Chondrocyte (in vitro differentiated cells): ENCODE data around the gene HMX1. TPM values are rescaled to one million over a fixed set of nuclear protein-coding genes. Genes with fewer than 3 reads are reported as not detected.

Experiments used
- DNase-seq: peaks from one replicate; pipeline ENCODE4 v3.0.0; 2021; ENCODE audit warnings: mixed read lengths, low spot score
- H3K27ac Mint-ChIP-seq: one replicate; pipeline ENCODE4 v1.8.0; 2021; ENCODE audit warnings: mild to moderate bottlenecking, moderate library complexity, mixed read lengths; ENCODE audit not compliant: unreplicated experiment
- H3K27me3 Mint-ChIP-seq: 2 replicates; pipeline ENCODE4 v1.8.0; 2021; ENCODE audit warnings: low read depth, mixed read lengths
- H3K36me3 Mint-ChIP-seq: 2 replicates; pipeline ENCODE4 v1.8.0; 2021; ENCODE audit warnings: low read depth, mixed read lengths
- H3K4me1 Mint-ChIP-seq: 2 replicates; pipeline ENCODE4 v1.8.0; 2021; ENCODE audit warnings: low read depth, mild to moderate bottlenecking, mixed read lengths
- H3K4me3 Mint-ChIP-seq: one replicate; pipeline ENCODE4 v1.8.0; 2021; ENCODE audit warnings: mild to moderate bottlenecking, moderate library complexity, mixed read lengths; ENCODE audit not compliant: unreplicated experiment
- H3K9me3 Mint-ChIP-seq: 2 replicates; pipeline ENCODE4 v1.8.0; 2021; ENCODE audit warnings: low read depth, mixed read lengths
- total RNA-seq: library from RNA; stranded (reverse); gene quantifications from 3 replicates; pipeline ENCODE4 v1.2.1, GENCODE V29; 2021
- TF ChIP-seq, protein P1 (sequence below): fragments of 200-600 bp; sonication (generic); IDR thresholded peaks from 2 replicates; pipeline ENCODE4 v1.5.0; 2021; ENCODE audit warnings: antibody characterized with exemption, mild to moderate bottlenecking, moderate library complexity

The HMX1 gene
- total RNA-seq, 1 donor from 2014 or later = not detected

DNA sequence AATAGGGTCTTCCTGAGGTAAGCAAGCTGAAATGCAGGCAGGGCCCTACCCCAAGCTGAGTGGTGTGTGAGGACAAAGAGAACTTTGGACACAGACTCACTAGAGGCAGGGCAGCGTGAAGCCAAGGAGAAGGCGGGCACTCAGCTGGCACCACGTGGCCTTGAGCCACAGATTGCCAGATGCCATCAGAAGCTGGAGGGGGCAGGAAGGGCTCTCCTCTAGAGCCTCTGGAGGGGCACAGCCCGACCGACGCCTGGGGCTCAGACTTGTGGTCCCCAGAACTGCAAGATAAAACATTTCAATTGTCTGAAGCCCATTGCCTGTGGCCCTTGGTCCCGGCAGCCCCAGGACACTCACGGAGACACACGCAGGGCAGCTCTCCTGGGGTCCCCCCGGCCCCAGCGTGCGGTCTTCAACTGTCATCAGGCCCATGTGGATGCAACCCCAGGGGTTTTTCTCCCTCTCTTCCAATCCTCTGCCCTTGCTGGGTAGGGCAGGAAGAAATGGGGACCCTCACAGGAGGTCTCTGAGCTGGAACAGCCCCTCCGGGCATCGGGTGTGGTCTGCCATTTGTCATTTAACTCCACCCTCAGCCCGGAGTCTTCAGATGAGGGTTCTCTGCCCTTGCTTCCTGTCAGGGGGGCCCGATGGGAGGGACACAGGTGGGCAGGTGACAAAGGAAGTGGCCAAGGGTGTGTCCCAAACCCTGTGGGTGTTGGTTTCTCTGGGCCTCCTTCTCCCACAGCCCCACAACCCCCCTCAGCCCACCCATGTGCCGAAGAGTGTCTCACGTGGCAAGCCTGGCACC, 22.2 kb downstream of the HMX1 start:
- no peak overlapping the region for H3K27ac Mint-ChIP-seq
- DNase-seq = peak; percentile 58
- peaks cover 4% of the 10 kb centered on the region for H3K36me3 Mint-ChIP-seq
- H3K27me3 Mint-ChIP-seq = peaks cover 39% of the 10 kb centered on the region
- H3K4me1 Mint-ChIP-seq = peaks cover under 1% of the 10 kb centered on the region
- H3K4me3 Mint-ChIP-seq = no peak overlapping the region
- H3K9me3 Mint-ChIP-seq = no peaks in the 10 kb centered on the region
- TF ChIP-seq, protein P1, sequence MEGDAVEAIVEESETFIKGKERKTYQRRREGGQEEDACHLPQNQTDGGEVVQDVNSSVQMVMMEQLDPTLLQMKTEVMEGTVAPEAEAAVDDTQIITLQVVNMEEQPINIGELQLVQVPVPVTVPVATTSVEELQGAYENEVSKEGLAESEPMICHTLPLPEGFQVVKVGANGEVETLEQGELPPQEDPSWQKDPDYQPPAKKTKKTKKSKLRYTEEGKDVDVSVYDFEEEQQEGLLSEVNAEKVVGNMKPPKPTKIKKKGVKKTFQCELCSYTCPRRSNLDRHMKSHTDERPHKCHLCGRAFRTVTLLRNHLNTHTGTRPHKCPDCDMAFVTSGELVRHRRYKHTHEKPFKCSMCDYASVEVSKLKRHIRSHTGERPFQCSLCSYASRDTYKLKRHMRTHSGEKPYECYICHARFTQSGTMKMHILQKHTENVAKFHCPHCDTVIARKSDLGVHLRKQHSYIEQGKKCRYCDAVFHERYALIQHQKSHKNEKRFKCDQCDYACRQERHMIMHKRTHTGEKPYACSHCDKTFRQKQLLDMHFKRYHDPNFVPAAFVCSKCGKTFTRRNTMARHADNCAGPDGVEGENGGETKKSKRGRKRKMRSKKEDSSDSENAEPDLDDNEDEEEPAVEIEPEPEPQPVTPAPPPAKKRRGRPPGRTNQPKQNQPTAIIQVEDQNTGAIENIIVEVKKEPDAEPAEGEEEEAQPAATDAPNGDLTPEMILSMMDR = no peak

DNA sequence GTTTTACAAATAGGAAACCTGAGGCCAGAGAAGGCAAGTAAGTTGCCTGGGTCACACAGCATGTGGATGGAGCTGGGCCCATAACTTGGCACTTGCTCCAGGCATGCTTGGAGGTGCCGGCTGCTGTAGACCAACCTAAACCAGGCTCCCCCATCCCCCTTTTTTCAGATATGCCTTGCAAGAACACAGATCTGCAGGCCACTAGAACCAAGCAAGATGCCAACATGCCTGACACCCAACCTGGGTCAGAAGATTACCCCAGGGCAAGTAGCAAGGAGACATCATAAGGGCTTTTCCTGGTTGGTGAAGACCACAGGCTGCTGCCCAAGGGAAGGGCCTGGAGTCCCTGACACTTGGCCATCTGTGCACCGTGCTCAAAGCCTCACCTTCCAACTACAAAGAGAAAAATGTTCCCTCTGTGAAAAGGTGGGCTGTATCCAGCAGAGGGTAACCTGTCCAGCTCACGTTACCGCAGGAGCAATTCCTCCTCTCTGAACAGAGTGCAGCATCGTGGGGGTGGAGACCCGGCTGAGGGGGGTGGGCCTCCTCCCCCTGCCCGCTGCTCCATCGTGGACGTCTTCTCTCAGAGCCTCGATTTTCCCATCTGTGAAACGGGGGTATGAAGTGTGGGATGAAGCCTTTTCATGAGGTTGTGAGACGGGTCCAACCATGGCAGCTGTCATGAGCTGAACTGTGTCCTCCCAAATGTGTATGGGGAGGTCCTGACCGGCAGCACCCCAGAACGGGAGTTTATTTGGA, 23.0 kb downstream of the HMX1 start:
- H3K4me3 Mint-ChIP-seq = no peak overlapping the region
- peaks cover 3% of the 10 kb centered on the region for H3K9me3 Mint-ChIP-seq
- peaks cover 37% of the 10 kb centered on the region for H3K27me3 Mint-ChIP-seq
- peaks cover 6% of the 10 kb centered on the region for H3K36me3 Mint-ChIP-seq
- DNase-seq = peak; percentile 60
- H3K4me1 Mint-ChIP-seq = no peaks in the 10 kb centered on the region
- TF ChIP-seq, protein P1 = no peak
- H3K27ac Mint-ChIP-seq = no peak overlapping the region

DNA sequence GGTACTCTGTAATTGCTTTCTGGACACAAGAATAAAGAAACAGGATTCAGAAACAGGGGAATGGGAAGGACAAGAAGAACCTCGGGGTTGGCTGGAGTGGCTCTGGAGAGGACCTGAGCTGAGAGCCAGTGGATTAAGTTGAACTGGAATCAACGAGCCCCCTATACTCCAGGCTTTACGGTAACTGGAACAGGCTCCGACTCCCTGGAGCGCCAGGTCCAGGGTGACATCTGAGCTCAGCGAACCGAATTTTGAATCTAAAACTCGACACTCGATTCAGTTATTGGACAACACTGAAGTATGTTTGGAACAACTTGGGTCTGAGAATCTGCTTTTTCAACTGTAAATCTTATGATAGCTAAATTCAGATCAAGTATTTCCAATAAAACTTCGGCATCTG, 23.9 kb downstream of the HMX1 start:
- peak; percentile 20 for DNase-seq
- TF ChIP-seq, protein P1 = no peak
- peaks cover 10% of the 10 kb centered on the region for H3K9me3 Mint-ChIP-seq
- H3K4me3 Mint-ChIP-seq = no peak overlapping the region
- no peak overlapping the region for H3K27ac Mint-ChIP-seq
- peaks cover 35% of the 10 kb centered on the region for H3K27me3 Mint-ChIP-seq
- H3K36me3 Mint-ChIP-seq = peaks cover 6% of the 10 kb centered on the region
- no peaks in the 10 kb centered on the region for H3K4me1 Mint-ChIP-seq

DNA sequence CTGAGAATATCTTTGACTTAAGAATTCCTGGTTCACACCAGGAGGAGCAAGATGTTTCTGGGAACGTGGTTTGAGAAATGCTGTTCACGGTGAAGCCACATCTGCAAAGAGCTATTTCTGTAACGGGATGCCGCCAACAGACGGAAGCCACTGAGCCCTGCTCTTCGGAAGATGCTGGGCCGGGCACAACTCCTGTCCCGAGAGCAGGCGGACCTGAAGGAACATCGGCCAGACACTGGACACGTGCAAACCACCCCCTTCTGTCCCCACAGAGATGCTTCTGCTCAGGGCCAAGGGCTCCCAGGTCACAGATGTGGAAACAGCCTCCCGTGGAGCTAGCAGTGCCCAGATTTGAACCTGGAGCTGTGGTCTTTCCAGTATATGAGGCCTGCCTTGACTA, 24.3 kb downstream of the HMX1 start:
- Mint-ChIP-seq H3K36me3 (peaks cover 6% of the 10 kb centered on the region), H3K27me3 (peaks cover 35% of the 10 kb centered on the region), H3K27ac (no peak overlapping the region)

DNA sequence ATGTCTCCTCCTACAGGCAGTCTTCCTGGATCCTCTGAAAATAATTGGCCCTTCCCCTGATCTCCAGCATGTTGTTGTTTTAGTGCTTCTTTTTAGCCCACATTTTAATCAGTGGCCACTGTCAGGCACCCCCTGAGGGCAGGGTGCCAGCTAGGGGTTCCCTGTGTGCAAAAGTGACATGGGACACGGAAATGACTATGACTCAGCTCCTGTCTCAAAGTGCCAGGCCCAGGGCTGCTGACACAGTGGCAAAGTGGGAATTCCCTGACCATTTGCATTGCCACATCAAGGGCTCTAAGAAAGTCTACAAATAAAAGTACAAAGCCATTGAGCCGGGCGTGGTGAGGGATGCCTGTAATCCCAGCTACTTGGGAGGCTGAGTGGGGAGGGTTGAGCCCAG, 24.8 kb downstream of the HMX1 start:
- Mint-ChIP-seq H3K27ac (no peak overlapping the region), H3K9me3 (peaks cover 10% of the 10 kb centered on the region)

More for the DNA sequence above, 24.3 kb downstream of the HMX1 start:
- TF ChIP-seq, protein P1 = no peak
- peak; percentile 47 for DNase-seq
- H3K9me3 Mint-ChIP-seq = peaks cover 10% of the 10 kb centered on the region
- no peak overlapping the region for H3K4me3 Mint-ChIP-seq
- no peaks in the 10 kb centered on the region for H3K4me1 Mint-ChIP-seq

More for the DNA sequence above, 24.8 kb downstream of the HMX1 start:
- Mint-ChIP-seq H3K27me3 (peaks cover 32% of the 10 kb centered on the region), H3K36me3 (peaks cover 6% of the 10 kb centered on the region), H3K4me3 (no peak overlapping the region), H3K4me1 (no peaks in the 10 kb centered on the region)
- DNase-seq = peak; percentile 36
- TF ChIP-seq, protein P1 = no peak
